ENCODE measurements around the gene NHLH2.

The NHLH2 gene

GRCh38 chr1:115840605-115841460 is at the start of gene NHLH2:
Gene NHLH2 (minus strand): TSS chr1:115841126. CDS start chr1:115838372, 2,754 bp downstream.
- no peak for DNase-seq

- no peak for DNase-seq
Observed at GRCh38 chr1:115890580-115890979, 49.7 kb upstream of the NHLH2 start.

DNA sequence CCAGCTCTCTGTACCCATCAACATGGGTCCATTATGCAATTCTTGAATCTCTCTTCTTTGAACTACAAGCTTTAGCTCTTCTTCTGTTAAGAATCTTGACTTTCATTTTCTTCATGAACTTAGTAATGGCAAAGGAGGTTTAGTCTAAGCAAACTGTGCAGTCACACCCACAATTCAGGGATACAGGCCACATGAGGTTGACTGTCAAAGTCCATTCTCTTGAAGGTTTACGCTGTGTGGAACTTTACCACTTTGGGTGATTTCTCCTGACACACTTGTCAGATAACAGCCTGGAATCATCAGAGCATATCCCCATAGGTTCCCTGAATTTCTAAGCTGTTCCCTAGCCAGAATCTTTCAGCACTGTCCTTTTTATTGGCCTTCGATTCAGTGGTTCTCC is 48.0 kb upstream of the NHLH2 start:
- no peak for DNase-seq

- no peak for DNase-seq
Observed at GRCh38 chr1:115882913-115883902, 42.3 kb upstream of the NHLH2 start.

DNA sequence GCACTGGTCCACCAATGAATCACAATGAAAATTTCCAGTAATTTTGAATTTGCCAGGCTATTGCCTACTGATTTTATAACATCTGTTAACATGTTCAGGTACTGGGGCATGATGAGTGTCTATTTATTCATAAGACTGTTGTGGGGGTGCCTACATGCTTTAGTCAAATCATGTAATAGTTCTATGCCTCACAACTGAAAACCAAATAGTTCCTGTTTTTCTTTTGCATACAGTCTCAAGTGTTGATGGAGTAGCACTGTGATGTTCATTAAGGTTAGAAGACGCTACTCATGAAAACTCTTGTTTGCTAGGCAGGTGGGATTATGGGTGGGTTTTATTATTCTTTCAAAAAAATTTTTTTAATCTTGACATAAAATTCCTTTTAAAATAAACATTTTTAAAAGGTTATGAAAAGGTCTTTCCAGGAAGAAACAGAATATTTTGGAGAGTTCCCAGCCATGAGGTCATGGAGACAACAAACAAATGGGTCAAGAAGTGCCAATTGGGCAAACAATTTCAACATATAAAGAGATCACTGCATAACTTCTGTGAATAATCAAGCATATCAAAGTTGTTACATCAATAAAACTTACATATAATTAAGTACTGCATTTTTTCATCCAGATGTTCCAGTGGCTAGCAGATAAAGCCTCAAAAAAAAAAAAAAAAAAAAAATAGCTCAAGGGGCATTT is 40.2 kb upstream of the NHLH2 start:
- DNase-seq = no peak

- DNase-seq = no peak
Observed at GRCh38 chr1:115879977-115880376, 39.1 kb upstream of the NHLH2 start.

- DNase-seq = no peak
Observed at GRCh38 chr1:115877511-115877910, 36.6 kb upstream of the NHLH2 start.

- DNase-seq = no peak
Observed at GRCh38 chr1:115874904-115875303, 34.0 kb upstream of the NHLH2 start.

GRCh38 chr1:115874497-115874896 is 33.6 kb upstream of the NHLH2 start:
- no peak for DNase-seq

DNA sequence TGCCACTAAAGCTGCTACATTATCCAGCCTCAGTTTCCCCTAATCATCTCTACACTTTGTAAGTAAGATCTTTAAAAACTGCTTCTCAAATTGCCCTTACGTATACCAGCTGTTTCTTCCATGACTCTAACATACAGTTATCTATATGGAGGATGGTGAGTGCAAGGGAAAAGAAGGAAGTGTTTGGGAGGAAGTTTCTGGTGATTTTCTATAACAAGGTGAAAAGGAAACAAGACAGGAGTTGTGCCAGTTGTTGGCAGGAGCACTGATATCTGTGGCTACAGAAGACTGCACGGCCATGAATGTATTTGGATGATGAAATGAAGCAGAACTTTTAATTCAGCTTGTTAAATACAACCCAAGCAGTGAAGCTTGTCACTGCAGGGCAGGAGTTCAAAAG is 32.3 kb upstream of the NHLH2 start:
- DNase-seq = no peak

- no peak for DNase-seq
Observed at GRCh38 chr1:115869064-115869463, 28.1 kb upstream of the NHLH2 start.

GRCh38 chr1:115867216-115867615 is 26.3 kb upstream of the NHLH2 start:
- no peak for DNase-seq

DNA sequence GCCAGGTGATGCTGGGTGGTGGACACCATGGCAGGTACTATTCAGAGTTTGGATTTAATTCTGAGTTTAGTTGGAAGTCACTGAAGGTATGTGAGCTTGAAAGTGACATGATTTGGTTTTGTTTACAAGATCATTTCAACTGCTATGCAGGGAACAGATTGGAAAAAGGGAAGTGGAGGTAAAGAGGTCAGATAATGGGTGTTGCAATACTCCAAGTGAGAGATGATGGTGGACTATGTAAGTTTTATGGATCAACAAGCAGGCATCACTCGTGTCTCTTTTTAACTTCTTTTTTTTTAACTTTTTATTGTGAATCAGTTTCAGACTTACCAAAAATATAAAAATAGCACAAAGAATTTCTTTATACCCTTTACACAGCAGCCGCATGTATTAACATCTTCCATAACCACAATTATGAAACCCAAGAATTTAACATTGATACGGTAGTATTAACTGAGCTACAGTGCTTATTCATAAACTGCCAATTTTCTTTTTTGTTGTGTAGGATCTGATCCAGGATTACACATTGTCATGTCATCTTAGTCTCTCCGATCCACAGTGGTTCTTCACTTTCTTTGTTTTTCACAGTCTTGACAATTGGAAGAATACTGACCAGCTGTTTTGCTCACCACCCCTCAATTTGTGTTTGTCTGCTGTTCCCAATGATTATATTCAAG is 24.9 kb upstream of the NHLH2 start:
- no peak for DNase-seq

DNA sequence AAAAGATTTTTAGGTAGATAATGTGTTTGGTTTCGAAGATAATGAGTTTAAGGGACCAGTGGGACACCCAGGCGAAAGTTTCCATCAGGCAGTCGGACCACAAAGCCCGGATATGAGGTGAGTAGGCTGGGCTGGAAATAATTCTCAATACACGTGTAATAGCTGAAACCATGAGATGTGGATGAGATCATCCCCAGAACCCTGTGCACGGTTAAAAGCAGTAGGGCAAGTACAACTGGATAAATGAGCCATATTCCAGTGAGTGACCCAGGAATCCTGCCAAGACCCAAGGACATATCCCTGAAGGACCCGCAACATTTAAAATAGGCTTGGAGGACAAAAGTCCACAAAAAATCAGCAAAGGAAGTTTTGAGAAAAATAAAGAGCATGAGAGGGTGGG is 21.5 kb upstream of the NHLH2 start:
- no peak for DNase-seq

DNA sequence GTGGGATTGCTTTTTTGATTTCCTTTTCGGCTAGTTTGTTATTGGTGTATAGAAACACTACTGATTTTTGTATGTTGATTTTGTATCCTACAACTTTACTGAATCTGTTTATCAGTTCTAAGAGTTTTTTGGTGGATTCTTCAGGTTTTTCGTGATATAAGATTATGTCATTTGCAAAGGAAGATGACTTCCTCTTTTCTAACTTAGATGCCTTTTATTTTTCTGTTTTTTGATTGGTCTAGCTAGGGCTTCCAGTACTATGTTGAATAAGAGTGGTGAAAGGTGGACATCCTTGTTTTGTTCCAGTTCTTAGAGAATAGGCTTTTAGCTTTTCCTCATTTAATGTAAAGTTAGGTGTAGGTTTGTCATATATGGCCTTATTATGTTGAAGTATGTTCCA is 13.1 kb upstream of the NHLH2 start:
- no peak for DNase-seq

DNA sequence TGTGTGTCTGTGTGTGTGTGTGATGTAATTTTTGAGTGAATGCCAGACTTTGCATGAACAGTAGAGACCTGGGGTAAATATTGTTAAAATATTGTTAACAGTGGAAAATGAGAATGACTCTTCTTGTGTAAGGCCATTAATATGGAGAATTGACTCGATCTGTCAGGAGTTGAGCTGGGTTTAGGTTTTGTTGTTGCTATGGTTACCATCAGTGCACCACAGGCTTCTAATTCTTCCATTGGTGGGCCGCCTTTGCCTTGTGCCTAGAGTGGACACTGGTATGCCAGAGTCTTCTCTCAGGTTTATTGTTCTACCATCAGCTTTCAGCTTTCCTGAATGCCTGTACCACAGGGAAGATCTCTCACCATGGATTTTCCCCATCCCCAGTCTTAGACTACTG is 10.0 kb upstream of the NHLH2 start:
- DNase-seq = no peak

GRCh38 chr1:115847787-115848186 is 6.9 kb upstream of the NHLH2 start:
- no peak for DNase-seq

GRCh38 chr1:115842948-115843347 is 2.0 kb upstream of the NHLH2 start:
- no peak for DNase-seq

- no peak for DNase-seq
Observed at GRCh38 chr1:115839679-115840237, 1.2 kb downstream of the NHLH2 start.

GRCh38 chr1:115839029-115839678 is 1.8 kb downstream of the NHLH2 start:
- no peak for DNase-seq

DNA sequence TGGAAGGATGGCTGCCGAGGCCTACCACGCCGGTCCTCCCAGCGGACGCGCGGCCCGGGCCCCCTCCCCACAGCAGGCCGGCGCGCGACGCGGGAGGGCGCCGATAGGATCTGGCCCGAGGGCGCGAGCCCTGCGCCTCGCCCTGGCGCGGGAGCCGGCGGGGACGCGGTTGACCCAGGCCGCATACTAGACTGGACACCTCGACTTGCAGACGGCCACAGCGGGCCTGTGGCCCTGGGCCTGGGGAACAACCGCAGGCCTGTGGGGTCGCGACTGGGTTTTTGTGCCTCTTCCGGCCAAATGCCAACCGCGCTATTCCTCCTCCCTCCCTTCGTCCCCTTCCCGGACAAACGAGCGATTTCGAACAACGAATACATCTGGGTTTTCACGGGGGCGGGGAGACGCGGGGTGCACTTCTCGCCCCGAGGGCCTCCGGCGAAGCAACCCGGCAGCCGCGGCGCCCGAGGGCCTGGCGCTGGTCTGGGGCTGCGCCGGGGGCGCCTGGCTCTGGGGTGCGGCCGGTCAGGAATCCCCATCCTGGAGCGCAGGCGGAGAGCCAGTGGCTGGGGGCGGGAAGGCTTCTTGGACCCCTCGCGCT is 2.4 kb downstream of the NHLH2 start:
- no peak for DNase-seq

Measured in NCI-H2029 treated with DMSO at 0.1 percent for 48 hours (cell line).